HCT116 (cell line): Measurements from ENCODE around the gene MTM1.

Experiments
- CEBPB ChIP-seq: IDR thresholded peaks from 2 replicates; pipeline ENCODE4 v1.6.1; 2012; ENCODE audit warnings: low read depth
- EGR1 ChIP-seq: IDR thresholded peaks from 2 replicates; pipeline ENCODE4 v1.6.1; 2012; ENCODE audit warnings: low read depth
- ELF1 ChIP-seq: IDR thresholded peaks from 2 replicates; pipeline ENCODE4 v1.6.1; 2012; ENCODE audit warnings: low read depth, borderline replicate concordance
- POLR2A ChIP-seq: IDR thresholded peaks from 2 replicates; pipeline ENCODE4 v1.7.0; 2011; ENCODE audit warnings: borderline replicate concordance; ENCODE audit not compliant: insufficient read depth, insufficient read length; ENCODE audit errors: extremely low read depth
- POLR2AphosphoS5 ChIP-seq: IDR thresholded peaks from 2 replicates; pipeline ENCODE4 v1.6.1; 2011; ENCODE audit warnings: mild to moderate bottlenecking, low read depth, low read length, moderate library complexity
- SP1 ChIP-seq: IDR thresholded peaks from 2 replicates; pipeline ENCODE4 v1.6.1; 2012; ENCODE audit warnings: low read depth
- SRF ChIP-seq: IDR thresholded peaks from 2 replicates; pipeline ENCODE4 v1.6.1; 2012; ENCODE audit warnings: low read depth
- TCF7L2 ChIP-seq: IDR thresholded peaks from 2 replicates; pipeline ENCODE4 v1.7.0; 2011; ENCODE audit warnings: borderline replicate concordance, inconsistent platforms; ENCODE audit not compliant: insufficient read depth, insufficient read length; ENCODE audit errors: extremely low read depth
- YY1 ChIP-seq: IDR thresholded peaks from 2 replicates; pipeline ENCODE4 v1.6.1; 2011; ENCODE audit warnings: low read length, low read depth, moderate library complexity, mild to moderate bottlenecking; ENCODE audit not compliant: insufficient replicate concordance; ENCODE audit errors: extremely low read depth
- ZNF274 ChIP-seq: fragments of 200-500 bp; sonication (Bioruptor generic); IDR thresholded peaks from 2 replicates; pipeline ENCODE4 v1.6.1; 2014; ENCODE audit warnings: mild to moderate bottlenecking, low read depth, low read length, inconsistent platforms
- TF ChIP-seq, protein P1 (sequence below), 3 experiments: fragments of 200-600 bp in 1 of 3; sonication (generic) in 1 of 3; IDR thresholded peaks in 2 of 3; conservative IDR thresholded peaks in 1 of 3; 2 replicates each; pipeline ENCODE4 v1.5.1; 2012 to 2017; ENCODE audit warnings: low read depth in 2 of 3, low read length in 2 of 3, antibody characterized with exemption in 1 of 3, borderline replicate concordance in 1 of 3, control low read depth in 1 of 3, mild to moderate bottlenecking in 1 of 3, mixed read lengths in 1 of 3, mixed run types in 1 of 3, moderate library complexity in 1 of 3; ENCODE audit not compliant: insufficient read depth in 1 of 3
- TF ChIP-seq, protein P2 (sequence below): IDR thresholded peaks from 2 replicates; pipeline ENCODE4 v1.6.1; 2012
- TF ChIP-seq, protein P3 (sequence below): IDR thresholded peaks from 2 replicates; pipeline ENCODE4 v1.6.1; 2012; ENCODE audit warnings: low read depth

DNA sequence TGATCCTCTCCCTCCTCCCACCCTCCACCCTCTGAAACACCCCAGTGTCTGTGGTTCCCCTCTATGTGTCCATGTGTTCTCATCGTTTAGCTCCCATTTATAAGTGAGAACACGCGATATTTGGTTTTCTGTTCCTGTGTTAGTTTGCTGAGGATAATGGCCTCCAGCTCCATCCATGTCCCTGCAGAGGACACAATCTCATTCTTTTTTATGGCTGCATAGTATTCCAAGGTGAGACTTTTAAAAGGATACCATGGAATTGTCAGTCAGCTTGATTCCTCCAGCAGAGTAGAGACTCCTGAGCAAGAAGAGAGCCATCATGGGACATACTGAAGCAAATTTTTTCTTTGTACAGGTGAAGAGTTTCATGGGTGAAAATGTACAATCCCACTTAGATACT is 38.8 kb upstream of the MTM1 start:
- no peak for TF ChIP-seq ELF1
- TF ChIP-seq, protein P1, sequence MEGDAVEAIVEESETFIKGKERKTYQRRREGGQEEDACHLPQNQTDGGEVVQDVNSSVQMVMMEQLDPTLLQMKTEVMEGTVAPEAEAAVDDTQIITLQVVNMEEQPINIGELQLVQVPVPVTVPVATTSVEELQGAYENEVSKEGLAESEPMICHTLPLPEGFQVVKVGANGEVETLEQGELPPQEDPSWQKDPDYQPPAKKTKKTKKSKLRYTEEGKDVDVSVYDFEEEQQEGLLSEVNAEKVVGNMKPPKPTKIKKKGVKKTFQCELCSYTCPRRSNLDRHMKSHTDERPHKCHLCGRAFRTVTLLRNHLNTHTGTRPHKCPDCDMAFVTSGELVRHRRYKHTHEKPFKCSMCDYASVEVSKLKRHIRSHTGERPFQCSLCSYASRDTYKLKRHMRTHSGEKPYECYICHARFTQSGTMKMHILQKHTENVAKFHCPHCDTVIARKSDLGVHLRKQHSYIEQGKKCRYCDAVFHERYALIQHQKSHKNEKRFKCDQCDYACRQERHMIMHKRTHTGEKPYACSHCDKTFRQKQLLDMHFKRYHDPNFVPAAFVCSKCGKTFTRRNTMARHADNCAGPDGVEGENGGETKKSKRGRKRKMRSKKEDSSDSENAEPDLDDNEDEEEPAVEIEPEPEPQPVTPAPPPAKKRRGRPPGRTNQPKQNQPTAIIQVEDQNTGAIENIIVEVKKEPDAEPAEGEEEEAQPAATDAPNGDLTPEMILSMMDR (IDR thresholded peaks at IDR 0.05 in 2 of 3, conservative IDR thresholded peaks at IDR 0.05 in 1 of 3; ENCODE audit: borderline replicate concordance in 1 of 3, insufficient read depth in 1 of 3, low read depth in 2 of 3, low read length in 2 of 3) = no peak
- TF ChIP-seq, protein P2, sequence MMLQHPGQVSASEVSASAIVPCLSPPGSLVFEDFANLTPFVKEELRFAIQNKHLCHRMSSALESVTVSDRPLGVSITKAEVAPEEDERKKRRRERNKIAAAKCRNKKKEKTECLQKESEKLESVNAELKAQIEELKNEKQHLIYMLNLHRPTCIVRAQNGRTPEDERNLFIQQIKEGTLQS = no peak
- no peak for TF ChIP-seq POLR2A
- no peak for TF ChIP-seq POLR2AphosphoS5
- no peak for TF ChIP-seq TCF7L2
- TF ChIP-seq, protein P3, sequence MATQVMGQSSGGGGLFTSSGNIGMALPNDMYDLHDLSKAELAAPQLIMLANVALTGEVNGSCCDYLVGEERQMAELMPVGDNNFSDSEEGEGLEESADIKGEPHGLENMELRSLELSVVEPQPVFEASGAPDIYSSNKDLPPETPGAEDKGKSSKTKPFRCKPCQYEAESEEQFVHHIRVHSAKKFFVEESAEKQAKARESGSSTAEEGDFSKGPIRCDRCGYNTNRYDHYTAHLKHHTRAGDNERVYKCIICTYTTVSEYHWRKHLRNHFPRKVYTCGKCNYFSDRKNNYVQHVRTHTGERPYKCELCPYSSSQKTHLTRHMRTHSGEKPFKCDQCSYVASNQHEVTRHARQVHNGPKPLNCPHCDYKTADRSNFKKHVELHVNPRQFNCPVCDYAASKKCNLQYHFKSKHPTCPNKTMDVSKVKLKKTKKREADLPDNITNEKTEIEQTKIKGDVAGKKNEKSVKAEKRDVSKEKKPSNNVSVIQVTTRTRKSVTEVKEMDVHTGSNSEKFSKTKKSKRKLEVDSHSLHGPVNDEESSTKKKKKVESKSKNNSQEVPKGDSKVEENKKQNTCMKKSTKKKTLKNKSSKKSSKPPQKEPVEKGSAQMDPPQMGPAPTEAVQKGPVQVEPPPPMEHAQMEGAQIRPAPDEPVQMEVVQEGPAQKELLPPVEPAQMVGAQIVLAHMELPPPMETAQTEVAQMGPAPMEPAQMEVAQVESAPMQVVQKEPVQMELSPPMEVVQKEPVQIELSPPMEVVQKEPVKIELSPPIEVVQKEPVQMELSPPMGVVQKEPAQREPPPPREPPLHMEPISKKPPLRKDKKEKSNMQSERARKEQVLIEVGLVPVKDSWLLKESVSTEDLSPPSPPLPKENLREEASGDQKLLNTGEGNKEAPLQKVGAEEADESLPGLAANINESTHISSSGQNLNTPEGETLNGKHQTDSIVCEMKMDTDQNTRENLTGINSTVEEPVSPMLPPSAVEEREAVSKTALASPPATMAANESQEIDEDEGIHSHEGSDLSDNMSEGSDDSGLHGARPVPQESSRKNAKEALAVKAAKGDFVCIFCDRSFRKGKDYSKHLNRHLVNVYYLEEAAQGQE = no peak
- no peak for TF ChIP-seq YY1
- TF ChIP-seq ZNF274 = no peak
- no peak for TF ChIP-seq EGR1
- TF ChIP-seq SP1 = no peak
- no peak for TF ChIP-seq CEBPB
- TF ChIP-seq SRF = no peak
